Stimulated activated memory B cell treated with anti-CD40 and anti-IgM and Interleukin-4, amounts not matched to agents 10 μg/mL and 1 μg/mL and 100 μg/mL, for 72 hours (primary cell): Measurements from ENCODE around the gene MBP.
A peak's percentile ranks its signal among the peaks of the same experiment; 100 is the strongest.

Experiments used
- ATAC-seq: fragments of 150-1000 bp; cut with Tn5 transposase; 2 replicates; pipeline ENCODE4 v1.10.0; 2021
- H3K27ac Mint-ChIP-seq: one replicate; pipeline ENCODE4 v1.8.0; 2022; ENCODE audit warnings: mild to moderate bottlenecking, mixed read lengths
- H3K27me3 Mint-ChIP-seq: one replicate; pipeline ENCODE4 v1.8.0; 2022; ENCODE audit warnings: mixed read lengths
- H3K36me3 Mint-ChIP-seq: one replicate; pipeline ENCODE4 v1.8.0; 2022; ENCODE audit warnings: mixed read lengths
- H3K4me1 Mint-ChIP-seq: one replicate; pipeline ENCODE4 v1.8.0; 2022; ENCODE audit warnings: mixed read lengths
- H3K4me3 Mint-ChIP-seq: one replicate; pipeline ENCODE4 v1.8.0; 2022; ENCODE audit warnings: mild to moderate bottlenecking, moderate library complexity, mixed read lengths
- H3K9me3 Mint-ChIP-seq: one replicate; pipeline ENCODE4 v1.8.0; 2022; ENCODE audit warnings: mixed read lengths

Gene MBP

GRCh38 chr18:77161383-77161782, 28.8 kb upstream of the MBP start:
- H3K4me1 Mint-ChIP-seq, result peaks cover 36% of the 10 kb centered on the region
- no peak overlapping the region for H3K27ac Mint-ChIP-seq
- H3K36me3 Mint-ChIP-seq, result no peaks in the 10 kb centered on the region
- no peak for ATAC-seq
- no peaks in the 10 kb centered on the region for H3K9me3 Mint-ChIP-seq
- peaks cover 48% of the 10 kb centered on the region for H3K27me3 Mint-ChIP-seq
- H3K4me3 Mint-ChIP-seq, result no peak overlapping the region

- Mint-ChIP-seq H3K27ac (peak overlapping the region; percentile 48), H3K4me3 (peak overlapping the region; percentile 44), H3K27me3 (peaks cover 40% of the 10 kb centered on the region), H3K4me1 (peaks cover 36% of the 10 kb centered on the region), H3K36me3 (no peaks in the 10 kb centered on the region), H3K9me3 (no peaks in the 10 kb centered on the region)
- no peak for ATAC-seq
These were observed 27.9 kb upstream of the MBP start for GRCh38 chr18:77160515-77160914.

- Mint-ChIP-seq H3K27me3 (peaks cover 12% of the 10 kb centered on the region), H3K9me3 (no peaks in the 10 kb centered on the region), H3K36me3 (no peaks in the 10 kb centered on the region), H3K27ac (peak overlapping the region; percentile 75), H3K4me1 (peaks cover 35% of the 10 kb centered on the region), H3K4me3 (peak overlapping the region; percentile 14)
- ATAC-seq, result peak; percentile 83
These were observed 24.7 kb upstream of the MBP start for GRCh38 chr18:77157312-77157711.

DNA sequence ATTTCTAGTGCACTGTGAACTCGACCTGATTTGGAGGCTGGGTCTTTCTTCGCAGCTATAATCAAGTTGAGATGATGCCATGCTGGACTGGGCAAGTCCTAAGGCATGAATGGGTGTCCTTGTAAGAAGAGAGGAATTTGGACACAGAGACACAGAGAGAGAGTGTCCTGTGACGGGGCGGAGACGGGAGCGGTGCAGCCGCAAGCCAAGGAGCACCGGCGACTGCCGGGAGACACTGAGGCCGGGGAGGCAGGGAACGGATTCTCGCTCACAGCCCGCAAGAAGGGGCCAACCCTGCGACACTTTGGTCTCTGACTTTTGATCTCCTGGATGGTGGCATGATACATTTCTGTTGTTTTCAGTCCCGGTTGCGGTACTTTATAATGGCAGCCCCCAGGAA, 22.4 kb upstream of the MBP start:
- H3K36me3 Mint-ChIP-seq, result no peaks in the 10 kb centered on the region
- H3K4me3 Mint-ChIP-seq, result no peak overlapping the region
- no peaks in the 10 kb centered on the region for H3K9me3 Mint-ChIP-seq
- H3K27me3 Mint-ChIP-seq, result peaks cover 12% of the 10 kb centered on the region
- peaks cover 35% of the 10 kb centered on the region for H3K4me1 Mint-ChIP-seq
- ATAC-seq, result no peak
- H3K27ac Mint-ChIP-seq, result no peak overlapping the region

GRCh38 chr18:77153404-77153803, 20.8 kb upstream of the MBP start:
- H3K9me3 Mint-ChIP-seq, result no peaks in the 10 kb centered on the region
- peaks cover 12% of the 10 kb centered on the region for H3K27me3 Mint-ChIP-seq
- no peak overlapping the region for H3K27ac Mint-ChIP-seq
- ATAC-seq, result no peak
- H3K4me1 Mint-ChIP-seq, result peaks cover 32% of the 10 kb centered on the region
- no peaks in the 10 kb centered on the region for H3K36me3 Mint-ChIP-seq
- H3K4me3 Mint-ChIP-seq, result no peak overlapping the region

DNA sequence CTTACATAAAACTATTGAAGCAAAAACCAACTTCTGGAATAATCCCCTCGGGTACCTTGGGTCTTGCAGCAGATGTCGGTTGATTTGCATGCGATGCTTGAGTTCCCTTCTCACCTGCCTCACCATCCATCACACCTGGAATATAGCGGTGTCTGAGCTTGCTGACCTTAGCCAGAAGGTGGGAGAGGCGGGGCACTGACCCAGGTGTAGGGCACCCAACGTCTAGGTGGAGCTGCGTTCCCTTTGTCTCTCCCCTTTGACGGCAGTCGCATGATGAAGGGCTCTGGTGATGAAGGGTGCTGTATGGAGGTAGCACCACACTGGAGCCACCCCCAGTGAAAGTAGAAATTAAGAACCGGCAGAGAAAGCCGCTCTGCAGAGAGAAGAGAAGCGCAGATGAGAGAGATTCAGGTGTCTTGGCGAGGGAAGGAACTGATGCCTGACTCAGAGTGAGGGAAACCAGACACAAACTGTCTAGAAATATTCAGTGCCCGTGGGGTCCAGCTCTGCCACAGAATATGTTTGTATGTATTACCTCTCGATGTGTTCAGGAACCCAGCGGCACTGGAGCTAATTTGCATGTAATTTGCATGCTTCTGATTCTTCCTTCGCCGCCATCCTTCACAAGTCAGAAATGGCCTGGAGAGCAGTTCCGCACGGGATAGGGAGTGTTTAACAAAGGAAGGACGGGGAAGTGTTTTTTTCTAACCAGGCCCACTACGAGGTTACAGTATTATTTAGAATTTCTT, 19.4 kb upstream of the MBP start:
- Mint-ChIP-seq H3K4me3 (peak overlapping the region; percentile 57), H3K36me3 (no peaks in the 10 kb centered on the region), H3K4me1 (peaks cover 37% of the 10 kb centered on the region), H3K27ac (peak overlapping the region; percentile 40), H3K27me3 (peaks cover 5% of the 10 kb centered on the region), H3K9me3 (no peaks in the 10 kb centered on the region)
- ATAC-seq, result peak; percentile 74

DNA sequence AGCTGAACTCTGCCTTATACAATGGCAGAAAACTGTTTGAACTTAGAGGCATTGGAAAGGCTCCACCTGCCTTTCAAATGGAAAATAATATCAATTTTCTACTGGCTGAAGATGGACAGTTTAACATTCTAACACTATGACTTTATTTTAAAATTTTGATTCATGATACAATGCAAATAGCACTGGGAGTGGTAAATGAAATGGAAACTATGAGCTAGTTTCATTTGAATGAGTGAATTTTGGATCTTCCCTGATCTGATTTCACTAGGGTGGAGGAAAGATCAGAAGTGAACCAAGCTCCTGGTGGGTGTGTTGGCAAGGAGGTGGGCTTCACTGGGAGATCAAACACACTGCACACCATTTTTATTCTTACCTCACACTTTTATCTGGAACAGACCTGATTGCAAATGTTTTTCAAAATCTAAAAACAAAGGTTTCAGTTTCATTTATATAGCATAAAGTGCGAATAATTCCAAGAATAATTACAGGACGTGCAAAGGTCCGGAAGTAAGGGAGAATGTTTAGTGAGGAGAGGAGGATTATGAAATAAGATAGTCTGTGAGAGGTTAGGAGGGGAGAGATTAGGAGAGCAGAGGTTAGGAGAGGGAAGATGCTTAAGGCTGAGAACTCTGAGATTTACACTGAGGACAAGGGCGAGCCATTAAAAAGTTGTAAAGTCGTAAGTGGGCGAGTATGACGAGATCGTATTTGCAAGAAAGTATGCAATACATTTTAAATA, 18.6 kb upstream of the MBP start:
- peak; percentile 4 for ATAC-seq
- Mint-ChIP-seq H3K27ac (peak overlapping the region; percentile 40), H3K27me3 (no peaks in the 10 kb centered on the region), H3K36me3 (no peaks in the 10 kb centered on the region), H3K4me3 (peak overlapping the region; percentile 40), H3K4me1 (peaks cover 41% of the 10 kb centered on the region), H3K9me3 (no peaks in the 10 kb centered on the region)

DNA sequence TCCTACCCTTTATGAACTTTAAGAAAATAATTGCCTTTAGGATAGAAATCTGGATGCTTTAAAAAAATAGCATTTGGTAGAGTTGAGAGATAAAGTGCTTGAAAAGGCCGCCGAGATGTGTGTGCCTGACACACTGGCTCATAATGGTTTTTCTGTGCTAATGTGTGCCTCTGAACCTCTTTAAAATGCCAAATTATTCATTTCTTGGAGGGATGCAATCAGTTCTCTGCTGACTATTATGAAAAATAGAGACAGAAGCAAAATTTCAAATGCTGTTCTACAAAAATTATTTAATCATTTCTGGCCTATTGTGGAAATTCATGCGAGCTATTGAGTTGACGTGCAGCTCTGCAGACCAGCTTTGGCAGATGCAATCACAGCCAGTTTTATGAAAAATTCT, 18.0 kb upstream of the MBP start:
- H3K4me1 Mint-ChIP-seq, result peaks cover 43% of the 10 kb centered on the region
- H3K4me3 Mint-ChIP-seq, result no peak overlapping the region
- H3K36me3 Mint-ChIP-seq, result no peaks in the 10 kb centered on the region
- no peaks in the 10 kb centered on the region for H3K27me3 Mint-ChIP-seq
- H3K27ac Mint-ChIP-seq, result peak overlapping the region; percentile 40
- H3K9me3 Mint-ChIP-seq, result no peaks in the 10 kb centered on the region
- no peak for ATAC-seq

GRCh38 chr18:77148289-77148688, 15.7 kb upstream of the MBP start:
- Mint-ChIP-seq H3K27ac (peak overlapping the region; percentile 81), H3K4me3 (no peak overlapping the region), H3K4me1 (peaks cover 43% of the 10 kb centered on the region), H3K27me3 (no peaks in the 10 kb centered on the region), H3K36me3 (peaks cover 13% of the 10 kb centered on the region), H3K9me3 (peaks cover 7% of the 10 kb centered on the region)
- ATAC-seq, result no peak

GRCh38 chr18:77147418-77147852, 14.9 kb upstream of the MBP start:
- peaks cover 38% of the 10 kb centered on the region for H3K4me1 Mint-ChIP-seq
- peaks cover 11% of the 10 kb centered on the region for H3K9me3 Mint-ChIP-seq
- H3K27me3 Mint-ChIP-seq, result no peaks in the 10 kb centered on the region
- ATAC-seq, result peak; percentile 84
- peaks cover 18% of the 10 kb centered on the region for H3K36me3 Mint-ChIP-seq
- no peak overlapping the region for H3K4me3 Mint-ChIP-seq
- peak overlapping the region; percentile 81 for H3K27ac Mint-ChIP-seq

- Mint-ChIP-seq H3K36me3 (peaks cover 22% of the 10 kb centered on the region), H3K9me3 (peaks cover 13% of the 10 kb centered on the region), H3K27ac (peak overlapping the region; percentile 81), H3K27me3 (no peaks in the 10 kb centered on the region), H3K4me1 (peaks cover 29% of the 10 kb centered on the region), H3K4me3 (no peak overlapping the region)
- no peak for ATAC-seq
These were observed 13.9 kb upstream of the MBP start for GRCh38 chr18:77146249-77147080.

DNA sequence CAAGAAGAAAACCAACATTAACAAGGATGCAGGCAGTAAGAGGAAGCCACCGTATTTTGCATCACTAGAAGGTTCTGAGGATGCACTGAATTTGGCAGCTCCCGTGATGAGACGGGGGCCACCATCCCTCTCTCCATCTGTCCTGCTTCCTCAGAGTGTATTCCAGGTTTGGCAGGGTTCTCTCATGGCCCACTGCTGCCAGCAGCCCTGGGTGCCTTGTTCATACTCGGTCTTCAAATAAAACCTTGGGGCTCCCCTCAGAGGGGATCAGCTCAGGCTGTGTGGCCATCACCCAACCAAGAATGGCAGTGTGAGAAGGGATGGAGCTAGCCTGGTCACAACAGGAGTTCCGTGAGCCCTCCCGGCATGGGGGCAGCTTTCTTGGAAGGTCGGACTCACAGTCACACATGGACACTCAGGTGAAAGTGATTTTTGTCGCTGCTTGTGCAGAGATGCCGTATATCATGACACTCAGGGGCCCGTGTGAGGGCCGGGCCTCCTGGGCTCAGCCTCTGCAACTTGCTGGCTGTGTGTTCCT, 12.8 kb upstream of the MBP start:
- no peak overlapping the region for H3K4me3 Mint-ChIP-seq

DNA sequence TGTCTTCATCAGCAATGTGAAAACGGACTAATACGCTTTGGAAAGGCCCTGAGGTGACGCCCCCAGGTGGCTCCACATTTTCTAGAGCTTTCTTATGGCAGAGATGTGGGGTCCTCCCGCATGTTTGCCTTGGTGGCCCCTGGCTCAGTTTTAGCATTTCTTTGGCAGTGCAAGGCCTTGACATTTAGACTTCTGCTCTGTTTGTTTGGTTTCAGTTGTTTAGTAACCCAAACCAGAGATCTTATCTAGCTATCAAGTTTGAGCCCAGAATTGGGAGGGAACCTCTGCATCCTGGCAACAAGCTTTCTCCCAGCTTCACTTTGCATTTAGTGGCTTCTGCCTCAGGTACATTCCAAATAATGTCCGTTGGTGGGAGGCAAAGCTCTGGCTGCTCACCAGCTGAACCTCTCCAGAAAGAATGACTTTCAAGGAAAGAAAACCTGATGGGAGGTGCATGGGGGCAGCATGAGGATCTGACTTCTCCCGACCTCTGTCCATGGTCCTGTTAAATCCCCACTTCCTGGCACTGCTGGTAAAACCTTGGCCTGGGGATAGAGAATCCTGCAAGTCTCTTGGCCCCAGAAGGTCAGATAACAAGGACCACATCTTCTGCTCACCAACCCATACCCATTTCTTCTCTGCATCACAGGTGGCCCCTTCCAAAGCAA, 12.0 kb upstream of the MBP start:
- no peak for ATAC-seq
- no peaks in the 10 kb centered on the region for H3K27me3 Mint-ChIP-seq
- H3K9me3 Mint-ChIP-seq, result peaks cover 13% of the 10 kb centered on the region
- H3K4me3 Mint-ChIP-seq, result no peak overlapping the region
- H3K4me1 Mint-ChIP-seq, result peaks cover 37% of the 10 kb centered on the region
- no peak overlapping the region for H3K27ac Mint-ChIP-seq
- peaks cover 22% of the 10 kb centered on the region for H3K36me3 Mint-ChIP-seq

More for the DNA sequence above, 12.8 kb upstream of the MBP start:
- Mint-ChIP-seq H3K9me3 (peaks cover 13% of the 10 kb centered on the region), H3K27ac (peak overlapping the region; percentile 49), H3K4me1 (peaks cover 28% of the 10 kb centered on the region), H3K36me3 (peaks cover 22% of the 10 kb centered on the region), H3K27me3 (no peaks in the 10 kb centered on the region)
- ATAC-seq, result no peak

DNA sequence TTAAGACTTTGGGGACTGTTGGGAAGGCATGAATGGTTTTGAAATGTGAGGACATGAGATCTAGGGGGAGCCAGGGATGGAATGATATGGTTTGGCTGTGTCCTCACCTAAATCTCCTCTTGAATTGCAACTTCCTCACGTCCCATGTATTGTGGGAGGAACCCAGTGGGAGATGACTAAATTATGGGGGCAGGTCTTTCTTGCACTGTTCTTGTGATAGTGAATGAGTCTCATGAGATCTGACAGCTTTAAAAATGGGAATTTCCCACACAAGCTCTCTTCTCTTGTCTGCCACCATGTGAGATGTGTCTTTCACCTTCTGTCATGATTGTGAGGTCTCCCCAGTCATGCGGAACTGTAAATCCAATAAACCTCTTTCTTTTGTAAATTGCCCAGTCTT, 11.5 kb upstream of the MBP start:
- no peak overlapping the region for H3K4me3 Mint-ChIP-seq
- no peak for ATAC-seq
- H3K36me3 Mint-ChIP-seq, result peaks cover 22% of the 10 kb centered on the region
- H3K27ac Mint-ChIP-seq, result no peak overlapping the region
- H3K9me3 Mint-ChIP-seq, result peaks cover 13% of the 10 kb centered on the region
- peaks cover 39% of the 10 kb centered on the region for H3K4me1 Mint-ChIP-seq
- H3K27me3 Mint-ChIP-seq, result no peaks in the 10 kb centered on the region
